Pulmonary artery endothelial cell (primary cell): ENCODE data around the gene HLA-B. TPM values are rescaled to one million over a fixed set of nuclear protein-coding genes. Genes with fewer than 3 reads are reported as not detected.

Experiments
- DNase-seq: peaks from one replicate; pipeline ENCODE4 v3.0.0-alpha.2; 2011; ENCODE audit warnings: low read depth, low spot score
- total RNA-seq: library from RNA; depleted of rRNA; stranded (reverse); fragments of >200 nt; gene quantifications from 2 replicates; pipeline ENCODE4 v1.2.3, GENCODE V29; 2014

Gene HLA-B
- total RNA-seq, 1 donor from 2014 or later, result 538 TPM

DNA sequence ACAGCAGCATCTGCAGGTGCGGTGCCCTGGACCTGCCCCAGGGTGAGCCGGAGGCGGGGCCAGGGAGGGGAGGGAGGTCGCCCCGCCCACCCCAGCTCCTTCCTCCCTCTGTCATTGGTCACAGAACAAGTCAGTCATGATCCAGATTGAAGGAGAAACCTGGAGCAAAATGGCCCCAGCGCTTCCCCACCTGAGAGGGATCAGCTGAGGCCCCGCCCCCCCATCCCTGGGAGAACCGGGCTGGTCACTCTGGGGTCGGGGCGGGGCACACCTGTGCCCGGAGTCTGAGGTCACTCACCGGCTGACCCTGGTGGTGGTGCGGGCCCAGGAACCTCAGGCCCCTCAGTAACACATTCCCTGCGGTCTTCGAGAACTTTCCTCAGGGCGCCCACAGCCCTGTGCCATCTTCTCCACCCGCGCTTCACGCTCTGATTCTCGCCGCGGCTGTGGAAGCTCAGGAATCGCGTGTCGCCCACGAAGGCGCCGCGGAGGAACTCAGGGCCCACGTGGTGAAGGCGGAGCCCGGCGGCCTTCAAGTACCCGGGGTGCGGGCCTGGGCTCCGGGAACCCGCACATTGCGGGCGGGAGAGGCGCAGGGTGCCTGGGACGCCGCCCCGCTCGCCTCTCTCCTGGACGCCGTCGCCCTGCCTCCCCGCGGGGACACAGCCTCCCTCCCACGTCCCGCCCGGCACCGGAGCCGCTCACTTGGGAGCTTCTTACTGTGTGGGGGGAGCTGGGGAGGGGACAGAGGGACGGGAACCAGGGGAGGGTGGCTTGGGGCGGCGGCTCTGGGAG, 48.7 kb downstream of the HLA-B start:
- DNase-seq, result no peak

DNA sequence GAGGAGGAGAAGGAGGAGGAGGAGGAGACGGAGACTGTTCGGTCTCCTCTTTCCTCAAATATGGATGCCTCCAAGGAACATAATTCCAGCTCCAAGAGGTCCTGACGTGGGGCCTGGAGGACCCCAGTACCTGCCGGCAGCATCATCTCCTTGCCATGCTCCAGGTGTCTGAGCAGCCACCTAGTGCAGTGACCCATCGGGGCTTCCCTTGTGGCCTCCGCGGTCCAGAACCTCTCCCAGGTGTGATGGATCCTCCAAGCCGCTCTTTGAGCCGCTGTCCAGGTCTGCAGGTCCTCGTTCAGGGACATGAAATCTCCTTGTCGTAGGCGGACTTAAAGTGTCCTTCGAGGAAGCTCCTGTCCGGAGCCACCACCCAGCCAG, 49.3 kb downstream of the HLA-B start:
- no peak for DNase-seq

DNA sequence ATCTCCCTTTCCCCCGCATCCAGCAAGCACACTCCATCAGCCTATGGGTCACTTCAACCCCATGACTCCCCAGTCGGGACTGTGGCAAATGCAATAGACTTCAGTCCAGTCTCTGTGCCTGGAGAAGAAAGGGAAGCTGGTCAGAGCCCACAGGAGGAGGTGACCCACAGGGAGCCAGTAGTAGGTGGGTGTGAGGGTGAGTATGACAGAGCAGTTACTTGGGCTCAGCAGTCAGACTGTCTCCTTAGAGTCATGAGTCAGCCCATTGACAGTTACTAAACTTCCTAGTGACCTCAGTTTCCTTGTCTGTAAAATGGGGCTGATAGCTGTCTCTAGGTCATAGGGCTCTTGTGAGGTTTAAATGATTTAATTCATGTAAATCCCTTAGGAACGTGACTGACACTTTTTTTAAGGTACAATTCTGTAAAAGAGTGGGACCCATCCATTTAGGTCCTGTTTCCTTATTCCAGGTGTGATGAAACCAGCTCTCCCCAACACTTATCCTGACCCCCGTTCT, 51.2 kb downstream of the HLA-B start:
- no peak for DNase-seq

DNA sequence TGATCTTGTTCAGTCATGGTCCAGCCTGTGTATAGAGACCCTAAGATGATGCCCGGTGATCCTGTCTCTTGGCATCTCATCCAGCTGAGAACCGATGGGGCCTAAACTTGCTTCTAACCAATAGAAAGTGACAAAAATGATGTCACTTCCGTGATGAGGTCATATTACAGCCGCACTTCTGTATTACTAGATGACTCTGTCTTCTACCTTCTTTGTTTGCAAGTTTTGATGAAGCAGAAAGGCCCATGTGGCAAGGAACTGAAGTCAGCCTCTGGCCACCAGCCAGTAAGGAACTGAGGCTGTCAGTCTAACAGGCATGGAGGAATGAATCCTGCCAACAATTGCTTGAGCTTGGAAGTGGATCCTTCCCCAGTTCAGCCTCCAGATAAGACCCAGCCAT, 52.3 kb downstream of the HLA-B start:
- no peak for DNase-seq

Other genes with a start within 250 kb of the HLA-B start
- not detected in 2 replicates for gene C6orf15, start 244.6 kb downstream of the HLA-B start, total RNA-seq
- gene PSORS1C1, start 242.4 kb downstream of the HLA-B start, total RNA-seq, result 2.2 and 2.4 TPM in 2 replicates
- gene CDSN, start 236.7 kb downstream of the HLA-B start, total RNA-seq, result not detected in 2 replicates
- gene PSORS1C2, start 218.1 kb downstream of the HLA-B start, total RNA-seq, result not detected in 2 replicates
- 16.3 and 27.6 TPM in 2 replicates for gene CCHCR1, start 199.4 kb downstream of the HLA-B start, total RNA-seq
- gene TCF19, start 198.6 kb downstream of the HLA-B start, total RNA-seq, result 20.4 and 44.6 TPM in 2 replicates
- gene POU5F1, start 186.5 kb downstream of the HLA-B start, total RNA-seq, result 0.56 and 1.6 TPM in 2 replicates
- 260 and 426 TPM in 2 replicates for gene HLA-C, start 85.1 kb downstream of the HLA-B start, total RNA-seq
- gene MICA, start 46.4 kb upstream of the HLA-B start, total RNA-seq, result 52.4 and 72.9 TPM in 2 replicates
- 24.8 and 29.2 TPM in 2 replicates for gene MICB, start 141.0 kb upstream of the HLA-B start, total RNA-seq
- gene MCCD1, start 171.8 kb upstream of the HLA-B start, total RNA-seq, result not detected in 2 replicates
- 507 and 634 TPM in 2 replicates for gene DDX39B, start 184.8 kb upstream of the HLA-B start, total RNA-seq
- gene ATP6V1G2, start 189.4 kb upstream of the HLA-B start, total RNA-seq, result 0.42 and 0.59 TPM in 2 replicates
- 21.9 and 30.1 TPM in 2 replicates for gene NFKBIL1, start 190.4 kb upstream of the HLA-B start, total RNA-seq
- 0.07 TPM in 1 of 2 replicates, not detected in the other for gene LTA, start 215.1 kb upstream of the HLA-B start, total RNA-seq
- not detected in 2 replicates for gene TNF, start 218.4 kb upstream of the HLA-B start, total RNA-seq
- 1.6 and 2.2 TPM in 2 replicates for gene LTB, start 225.2 kb upstream of the HLA-B start, total RNA-seq
- gene LST1, start 229.1 kb upstream of the HLA-B start, total RNA-seq, result 0.14 and 0.73 TPM in 2 replicates
- gene NCR3, start 235.8 kb upstream of the HLA-B start, total RNA-seq, result not detected in 2 replicates